Loucy (cell line): ENCODE measurements around the gene CAMK2G.
A peak's percentile ranks its signal among the peaks of the same experiment; 100 is the strongest.

Source experiments
- H2AFZ ChIP-seq: fragments of 200-600 bp; sonication (generic); 2 replicates; pipeline ENCODE4 v1.6.0; 2016; ENCODE audit warnings: antibody characterized with exemption, mild to moderate bottlenecking, low read length, moderate library complexity
- H3F3A ChIP-seq: fragments of 200-600 bp; 2 replicates; pipeline ENCODE4 v1.6.0; 2016; ENCODE audit warnings: antibody characterized with exemption, low read depth, mild to moderate bottlenecking
- H3K27me3 ChIP-seq: fragments of 200-600 bp; sonication (generic); 2 replicates; pipeline ENCODE4 v1.6.1; 2014; ENCODE audit warnings: low read length, mild to moderate bottlenecking; ENCODE audit not compliant: insufficient read depth, poor library complexity, severe bottlenecking
- H3K36me3 ChIP-seq: fragments of 200-600 bp; sonication (generic); 2 replicates; pipeline ENCODE4 v1.6.1; 2016; ENCODE audit warnings: low read length; ENCODE audit not compliant: insufficient read depth
- H3K4me1 ChIP-seq: fragments of 200-600 bp; sonication (generic); 2 replicates; pipeline ENCODE4 v1.5.1; 2014; ENCODE audit warnings: low read length, mild to moderate bottlenecking; ENCODE audit not compliant: insufficient read depth, poor library complexity, severe bottlenecking
- H3K4me2 ChIP-seq: fragments of 200-600 bp; sonication (generic); 2 replicates; pipeline ENCODE4 v1.6.0; 2014; ENCODE audit warnings: antibody characterized with exemption, low read length, low read depth, mild to moderate bottlenecking; ENCODE audit not compliant: poor library complexity, severe bottlenecking
- H3K4me3 ChIP-seq: fragments of 200-600 bp; sonication (generic); 2 replicates; pipeline ENCODE4 v1.5.1; 2014; ENCODE audit warnings: low read length, mild to moderate bottlenecking, mixed read lengths; ENCODE audit not compliant: poor library complexity, severe bottlenecking
- H3K79me2 ChIP-seq: fragments of 200-600 bp; sonication (generic); 2 replicates; pipeline ENCODE4 v1.6.1; 2014; ENCODE audit warnings: low read length; ENCODE audit not compliant: insufficient read depth
- H3K9ac ChIP-seq: fragments of 200-600 bp; sonication (generic); 2 replicates; pipeline ENCODE4 v1.6.0; 2014; ENCODE audit warnings: mild to moderate bottlenecking, low read depth, low read length, moderate library complexity; ENCODE audit not compliant: poor library complexity, severe bottlenecking
- H3K9me2 ChIP-seq: fragments of 200-600 bp; sonication (generic); replicated peaks from 2 replicates; pipeline ENCODE4 v1.6.1; 2016; ENCODE audit warnings: low read depth, low read length, mixed read lengths
- H3K9me3 ChIP-seq: fragments of 200-600 bp; sonication (generic); 2 replicates; pipeline ENCODE4 v1.6.1; 2014; ENCODE audit warnings: mild to moderate bottlenecking, antibody characterized with exemption, low read length, low read depth; ENCODE audit not compliant: insufficient read depth
- H4K20me1 ChIP-seq: fragments of 200-600 bp; sonication (generic); 2 replicates; pipeline ENCODE4 v1.6.0; 2014; ENCODE audit warnings: antibody characterized with exemption, low read length, mild to moderate bottlenecking; ENCODE audit not compliant: insufficient read depth, poor library complexity, severe bottlenecking
- EZH2phosphoT487 ChIP-seq: fragments of 200-600 bp; IDR thresholded peaks from 2 replicates; pipeline ENCODE4 v1.6.1; 2018; ENCODE audit warnings: antibody characterized with exemption, mild to moderate bottlenecking, moderate library complexity, borderline replicate concordance
- TF ChIP-seq, protein P1 (sequence below): fragments of 200-600 bp; sonication (generic); conservative IDR thresholded peaks from 2 replicates; pipeline ENCODE4 v1.5.1; 2014; ENCODE audit warnings: mild to moderate bottlenecking, antibody characterized with exemption, low read length

The CAMK2G gene

DNA sequence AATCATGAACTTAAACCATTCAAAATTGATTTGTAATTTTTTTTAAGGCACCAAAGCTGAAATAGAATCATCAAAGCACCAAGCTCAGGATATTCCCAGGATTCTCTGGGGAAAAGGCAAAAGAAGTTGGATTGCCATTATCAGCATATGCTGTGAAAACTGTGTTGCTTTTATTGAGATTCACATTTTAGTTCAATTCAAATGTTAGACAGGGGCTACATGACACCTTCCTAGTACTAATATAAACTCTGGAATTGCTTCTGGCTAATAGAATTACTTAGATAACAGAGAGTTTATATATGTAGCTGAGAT is 58.7 kb downstream of the CAMK2G start:
- Histone ChIP-seq H3F3A (peaks cover 12% of the 10 kb centered on the region; the same call in 1 of the 2 replicates), H4K20me1 (peaks cover 2% of the 10 kb centered on the region), H3K9ac (no peak overlapping the region), H3K4me1 (peaks cover 1% of the 10 kb centered on the region), H3K9me2 (no peaks in the 10 kb centered on the region), H3K9me3 (no peaks in the 10 kb centered on the region), H3K4me3 (no peak overlapping the region), H3K79me2 (peaks cover 3% of the 10 kb centered on the region; the same call in 1 of the 2 replicates), H3K36me3 (peaks cover 51% of the 10 kb centered on the region; the same call in 1 of the 2 replicates), H3K4me2 (no peak overlapping the region), H3K27me3 (no peaks in the 10 kb centered on the region), H2AFZ (no peak overlapping the region)
- TF ChIP-seq EZH2phosphoT487: no peak
- TF ChIP-seq, protein P1, sequence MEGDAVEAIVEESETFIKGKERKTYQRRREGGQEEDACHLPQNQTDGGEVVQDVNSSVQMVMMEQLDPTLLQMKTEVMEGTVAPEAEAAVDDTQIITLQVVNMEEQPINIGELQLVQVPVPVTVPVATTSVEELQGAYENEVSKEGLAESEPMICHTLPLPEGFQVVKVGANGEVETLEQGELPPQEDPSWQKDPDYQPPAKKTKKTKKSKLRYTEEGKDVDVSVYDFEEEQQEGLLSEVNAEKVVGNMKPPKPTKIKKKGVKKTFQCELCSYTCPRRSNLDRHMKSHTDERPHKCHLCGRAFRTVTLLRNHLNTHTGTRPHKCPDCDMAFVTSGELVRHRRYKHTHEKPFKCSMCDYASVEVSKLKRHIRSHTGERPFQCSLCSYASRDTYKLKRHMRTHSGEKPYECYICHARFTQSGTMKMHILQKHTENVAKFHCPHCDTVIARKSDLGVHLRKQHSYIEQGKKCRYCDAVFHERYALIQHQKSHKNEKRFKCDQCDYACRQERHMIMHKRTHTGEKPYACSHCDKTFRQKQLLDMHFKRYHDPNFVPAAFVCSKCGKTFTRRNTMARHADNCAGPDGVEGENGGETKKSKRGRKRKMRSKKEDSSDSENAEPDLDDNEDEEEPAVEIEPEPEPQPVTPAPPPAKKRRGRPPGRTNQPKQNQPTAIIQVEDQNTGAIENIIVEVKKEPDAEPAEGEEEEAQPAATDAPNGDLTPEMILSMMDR: no peak

DNA sequence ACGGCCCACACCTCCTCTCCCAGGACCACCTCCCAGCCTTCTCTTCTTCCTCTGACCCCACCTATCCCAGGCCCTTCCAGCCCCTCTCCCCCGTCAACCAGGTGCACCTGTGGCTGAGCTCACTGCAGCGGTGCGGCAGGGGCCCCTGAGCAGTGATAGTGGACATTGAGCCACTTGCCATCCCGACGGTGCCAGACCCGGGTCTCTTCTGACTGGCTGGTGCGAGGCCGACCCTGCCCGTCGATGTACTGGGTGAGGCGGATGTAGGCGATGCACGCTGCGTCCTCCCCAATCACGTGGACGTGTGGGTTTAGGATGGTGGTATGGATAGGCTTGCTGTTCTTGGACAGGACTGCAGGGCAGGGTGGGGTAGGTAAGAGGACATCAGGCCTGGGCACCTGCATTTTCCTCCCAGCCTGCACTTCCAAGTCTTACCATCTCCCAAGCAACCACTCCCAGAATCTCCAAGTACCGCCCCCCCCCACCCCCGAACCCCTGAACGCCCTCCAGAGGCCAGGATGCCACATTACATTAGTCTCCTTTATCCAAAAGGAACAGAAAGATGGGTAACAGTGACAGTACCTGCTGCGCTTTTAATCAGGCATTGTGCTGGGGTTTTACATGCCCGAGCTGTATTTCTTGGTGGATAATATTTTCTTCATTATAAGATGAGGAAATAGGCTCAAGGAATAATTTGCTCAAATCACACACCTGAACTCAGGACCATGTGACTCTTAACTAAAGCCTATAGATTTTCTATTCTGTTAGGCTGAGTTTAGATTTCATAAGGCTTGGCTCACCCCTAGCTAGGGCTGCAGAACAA is 59.2 kb downstream of the CAMK2G start:
- Histone ChIP-seq H2AFZ (no peak overlapping the region), H3K79me2 (peaks cover 7% of the 10 kb centered on the region; the same call in 1 of the 2 replicates), H3K9me3 (no peaks in the 10 kb centered on the region), H3K4me3 (no peak overlapping the region), H3K4me1 (peaks cover 5% of the 10 kb centered on the region), H3K27me3 (no peaks in the 10 kb centered on the region), H3K9me2 (no peaks in the 10 kb centered on the region), H3K9ac (no peak overlapping the region), H4K20me1 (peaks cover 6% of the 10 kb centered on the region), H3F3A (peaks cover 12% of the 10 kb centered on the region; the same call in 1 of the 2 replicates), H3K4me2 (no peak overlapping the region), H3K36me3 (peaks cover 51% of the 10 kb centered on the region; the same call in 1 of the 2 replicates)
- TF ChIP-seq EZH2phosphoT487: no peak
- TF ChIP-seq, protein P1: peak; percentile 49

DNA sequence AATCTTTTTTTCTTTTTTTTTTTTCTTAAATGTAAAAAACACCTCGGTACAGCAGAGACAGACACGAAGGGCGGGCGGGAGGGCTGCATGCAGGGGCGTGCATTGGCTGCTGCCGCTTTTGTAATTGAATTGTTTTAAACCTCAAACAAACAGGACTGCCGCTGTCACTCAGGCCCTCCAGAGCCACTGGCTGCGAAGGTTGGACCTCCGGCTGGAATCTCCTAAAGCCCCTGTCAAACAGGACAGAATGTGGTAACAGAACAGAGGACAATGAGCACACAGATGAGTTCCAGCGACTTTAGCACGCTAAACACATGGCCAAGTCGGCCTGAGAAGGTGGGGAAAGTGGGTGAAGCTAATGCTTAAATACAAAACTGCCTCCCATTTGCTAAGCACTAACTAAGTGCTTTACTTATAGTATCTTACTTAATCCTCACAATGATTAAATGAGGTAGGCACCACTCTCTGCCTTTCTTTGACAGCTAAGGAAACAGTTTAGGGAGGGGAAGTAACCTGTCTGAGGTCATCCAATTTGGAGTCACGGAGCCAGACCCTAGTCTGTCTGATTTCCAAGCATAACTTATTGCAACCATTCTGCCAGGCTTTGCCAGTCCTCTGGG is 60.0 kb downstream of the CAMK2G start:
- Histone ChIP-seq H3K4me1 (peaks cover 10% of the 10 kb centered on the region), H3K9me3 (no peaks in the 10 kb centered on the region), H3K27me3 (no peaks in the 10 kb centered on the region), H3K4me2 (no peak overlapping the region), H3K79me2 (peaks cover 14% of the 10 kb centered on the region; the same call in 1 of the 2 replicates), H3K9ac (no peak overlapping the region), H3K36me3 (peaks cover 48% of the 10 kb centered on the region; the same call in 1 of the 2 replicates), H3K9me2 (no peaks in the 10 kb centered on the region), H3F3A (peaks cover 12% of the 10 kb centered on the region; the same call in 1 of the 2 replicates), H2AFZ (no peak overlapping the region), H3K4me3 (no peak overlapping the region), H4K20me1 (peaks cover 10% of the 10 kb centered on the region)
- TF ChIP-seq, protein P1: no peak
- no peak for TF ChIP-seq EZH2phosphoT487
